ENCODE results near the gene PMVK.

Gene PMVK

GRCh38 chr1:154967331-154967950 is 30.9 kb upstream of the PMVK start:
- DNase-seq (ENCODE audit: low read depth in 3 of 3) = no peak

- no peak for DNase-seq (ENCODE audit: low read depth in 3 of 3)
Measured at GRCh38 chr1:154966111-154966510, 29.6 kb upstream of the PMVK start.

DNA sequence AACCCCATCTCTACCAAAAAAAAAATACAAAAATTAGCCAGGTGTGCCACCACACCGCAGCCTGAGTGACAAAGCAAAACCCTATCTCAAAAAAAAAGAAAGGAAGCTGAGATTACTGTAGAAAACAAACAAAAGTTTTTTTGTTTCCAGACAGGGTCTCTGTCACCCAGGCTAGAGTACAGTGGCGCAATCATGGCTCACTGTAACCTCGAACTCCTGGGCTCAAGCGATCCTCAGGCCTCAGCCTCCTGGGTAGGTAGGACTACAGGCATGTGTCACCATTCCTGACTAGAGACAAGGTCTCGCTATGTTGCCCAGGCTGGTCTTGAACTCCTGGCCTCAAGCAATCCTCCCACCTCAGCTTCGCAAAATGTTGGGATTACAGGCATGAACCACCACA is 27.8 kb upstream of the PMVK start:
- DNase-seq (ENCODE audit: low read depth in 3 of 3) = no peak

- DNase-seq (ENCODE audit: low read depth in 3 of 3) = no peak
Measured at GRCh38 chr1:154963643-154964042, 27.1 kb upstream of the PMVK start.

DNA sequence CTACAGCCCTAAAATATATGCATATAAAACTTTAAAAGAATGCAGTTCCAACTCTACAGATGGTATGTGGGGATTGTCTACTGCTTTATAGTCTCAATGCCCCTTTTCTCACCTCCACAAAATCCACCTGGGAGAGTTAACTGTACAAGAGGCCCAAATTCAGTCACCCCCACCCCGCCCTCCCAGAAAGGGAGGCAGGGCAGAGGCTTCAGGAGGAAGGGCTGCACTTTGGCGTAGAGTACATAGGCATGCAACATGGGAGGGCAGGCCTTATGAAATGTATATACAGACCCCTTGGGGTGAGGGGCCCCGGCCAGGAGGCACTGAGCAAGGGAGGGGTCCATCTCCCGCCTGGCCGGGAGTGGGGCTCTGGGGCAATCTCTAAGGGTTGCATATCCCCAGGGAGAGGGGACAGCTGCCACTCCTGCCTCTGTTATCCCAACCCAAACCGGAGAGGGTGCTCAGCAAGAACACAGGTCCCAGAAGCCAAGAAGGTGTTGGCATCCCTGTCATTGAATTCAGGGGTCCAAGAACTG is 26.3 kb upstream of the PMVK start:
- no peak for DNase-seq (ENCODE audit: low read depth in 3 of 3)

DNA sequence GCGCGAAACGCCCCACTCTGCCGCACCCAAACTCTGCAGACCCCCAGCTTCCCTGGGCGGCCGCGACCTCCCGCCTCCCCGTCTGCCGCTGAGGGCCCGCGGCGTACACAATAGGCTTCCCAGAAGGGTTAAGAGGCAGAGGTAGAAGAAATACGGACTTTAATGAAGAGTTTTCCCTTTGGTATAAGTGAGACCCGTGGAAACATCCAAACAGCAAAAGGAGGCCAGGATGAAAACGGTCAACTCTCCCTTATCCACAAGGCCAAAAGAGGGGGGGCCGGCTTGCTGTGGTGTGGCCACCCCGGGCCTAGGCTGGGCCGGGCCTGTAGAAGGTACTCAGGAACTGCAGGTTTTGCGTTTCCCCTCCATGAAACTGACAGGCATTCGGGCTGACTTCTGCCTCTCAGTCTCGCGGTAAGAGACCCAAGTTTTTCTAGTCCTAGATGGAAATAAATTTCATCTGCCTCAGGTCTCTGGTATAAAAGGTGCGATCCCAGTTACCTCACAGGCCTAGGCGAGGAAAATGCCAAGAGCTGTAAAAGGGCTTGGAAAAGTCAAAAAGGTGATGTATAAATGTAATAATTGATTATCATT is 25.7 kb upstream of the PMVK start:
- DNase-seq (ENCODE audit: low read depth in 3 of 3) = no peak

DNA sequence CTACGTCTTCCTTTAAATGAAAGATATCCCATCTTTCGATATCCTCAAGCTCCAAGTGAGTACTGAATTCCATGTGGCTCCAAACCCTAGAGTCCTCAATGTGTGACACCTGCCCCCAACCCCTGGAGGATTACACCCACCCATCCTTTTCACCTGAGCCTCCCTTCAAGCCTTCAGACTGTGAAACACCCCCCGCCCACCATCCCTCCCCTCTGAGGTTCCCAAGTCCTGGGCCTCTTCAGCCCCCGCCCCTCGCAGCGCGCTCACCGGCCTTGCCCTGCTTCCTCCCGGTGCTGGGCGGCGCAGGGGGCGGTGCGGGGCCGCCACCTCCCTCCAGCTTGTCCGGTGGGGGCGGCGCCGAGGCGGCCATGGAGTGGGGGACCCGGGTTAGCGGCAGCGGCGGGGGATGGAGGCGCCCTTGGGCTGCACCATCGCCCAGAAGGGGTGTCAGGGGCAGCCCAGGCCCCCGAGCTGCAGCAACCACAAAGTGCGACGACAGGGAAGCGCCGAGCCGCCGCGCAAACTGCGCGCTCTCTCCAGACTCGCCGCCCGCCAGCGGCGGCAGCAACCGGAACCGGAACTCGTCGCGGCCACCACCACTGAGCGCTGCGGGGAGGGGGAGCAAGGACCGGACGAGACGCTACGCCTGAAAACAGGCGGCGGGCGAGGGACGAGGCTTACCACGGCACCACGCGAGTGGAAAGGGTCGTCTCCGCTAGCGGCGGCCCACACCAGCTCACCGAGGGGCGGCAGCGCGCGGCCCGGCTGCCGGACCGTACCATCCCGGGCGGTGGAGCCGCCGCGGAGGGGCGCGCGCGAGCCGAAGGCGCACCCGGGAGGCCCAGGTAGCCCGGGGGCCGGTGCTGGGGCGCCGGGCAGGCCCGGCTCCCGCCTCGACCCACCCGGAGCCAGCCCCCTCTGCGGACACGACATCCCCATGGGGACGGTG is 25.0 kb upstream of the PMVK start, which contains the start of gene PYGO2:
TSS of gene PYGO2 (minus strand) at position 576 of the 949 bp plus-strand sequence. CDS start at position 370, 206 bp downstream.
- peak; percentile 64 to 85 (median 74) for DNase-seq (ENCODE audit: low read depth in 3 of 3)

GRCh38 chr1:154960446-154961136 is 24.1 kb upstream of the PMVK start:
- no peak for DNase-seq (ENCODE audit: low read depth in 3 of 3)

- DNase-seq (ENCODE audit: low read depth in 3 of 3) = no peak
Measured at GRCh38 chr1:154959426-154959780, 22.9 kb upstream of the PMVK start.

DNA sequence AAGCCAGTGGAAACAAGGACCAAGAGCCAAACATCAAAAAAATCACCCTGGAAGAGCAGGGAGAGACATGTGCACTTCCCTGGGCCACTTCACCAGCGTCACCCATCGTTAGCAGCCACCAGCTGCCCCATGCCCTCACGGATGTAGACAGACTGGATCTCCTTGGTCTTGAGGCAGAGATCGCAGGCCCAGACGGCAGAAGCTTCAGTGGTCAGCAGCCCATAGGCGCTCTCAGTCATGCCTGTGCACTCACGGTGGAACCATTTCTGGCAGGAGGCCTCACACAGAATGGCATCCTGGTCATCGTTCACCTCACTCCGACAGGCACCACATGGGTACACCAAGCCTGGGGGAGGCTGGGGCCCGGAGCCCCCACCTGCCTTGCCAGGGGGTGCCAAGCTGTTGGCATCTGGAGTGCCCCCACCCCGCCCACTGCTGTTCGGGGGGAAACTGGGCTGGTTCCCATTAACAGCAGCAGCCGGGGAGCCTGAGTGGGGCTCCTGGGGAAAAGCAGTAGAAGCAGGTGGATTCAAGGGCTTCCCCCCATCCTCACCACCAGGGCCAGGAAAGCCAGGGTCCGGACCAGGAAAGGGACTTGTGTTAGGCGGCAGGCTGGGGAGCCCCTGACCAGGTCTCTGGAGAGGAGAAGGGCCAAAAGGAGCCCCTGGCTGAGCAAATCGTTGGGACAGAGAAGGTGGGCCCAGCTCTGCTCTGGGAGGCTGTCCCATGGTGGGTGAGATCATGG is 22.3 kb upstream of the PMVK start:
- DNase-seq (ENCODE audit: low read depth in 3 of 3) = no peak

- DNase-seq (ENCODE audit: low read depth in 3 of 3) = no peak
Measured at GRCh38 chr1:154958036-154958435, 21.5 kb upstream of the PMVK start.

DNA sequence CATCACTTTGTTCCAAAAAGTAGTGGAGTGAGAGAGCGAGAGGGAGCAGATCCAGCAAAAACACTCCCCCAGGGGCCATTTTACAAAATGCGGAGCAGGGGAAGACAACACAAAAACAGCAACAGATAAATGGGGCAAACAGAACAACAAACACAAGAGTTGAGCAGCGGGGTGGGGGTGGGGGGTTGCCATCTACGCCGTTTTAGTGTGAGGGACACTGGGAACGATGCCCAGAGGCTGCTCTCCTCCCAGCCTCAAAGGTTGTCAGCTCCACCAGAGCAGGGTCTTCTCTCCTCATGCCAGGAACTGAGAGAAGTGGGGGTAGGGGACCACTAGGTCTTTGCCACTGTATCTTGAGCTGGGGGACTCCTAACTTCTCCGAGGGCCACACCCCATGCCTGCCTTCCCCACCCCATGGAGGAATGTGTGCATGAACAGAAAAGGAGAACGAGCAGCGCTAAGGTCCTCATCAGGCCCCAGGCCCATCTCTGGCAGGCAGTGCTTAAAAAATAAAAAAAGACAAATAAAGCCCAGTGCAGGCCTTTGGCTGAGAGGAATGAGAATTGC is 20.7 kb upstream of the PMVK start:
- no peak for DNase-seq (ENCODE audit: low read depth in 3 of 3)

GRCh38 chr1:154956544-154956941 is 20.0 kb upstream of the PMVK start:
- DNase-seq (ENCODE audit: low read depth in 3 of 3) = no peak

GRCh38 chr1:154955718-154956543 is 19.4 kb upstream of the PMVK start, which contains the start of gene PBXIP1:
Gene PBXIP1 (minus strand): TSS chr1:154956099. CDS start chr1:154953721, 2,378 bp downstream.
- peak; percentile 57 to 67 (median 64) for DNase-seq (ENCODE audit: low read depth in 3 of 3)

GRCh38 chr1:154955039-154955717 is 18.7 kb upstream of the PMVK start:
- peak; percentile 46 to 78 (median 73) for DNase-seq (ENCODE audit: low read depth in 3 of 3)

DNA sequence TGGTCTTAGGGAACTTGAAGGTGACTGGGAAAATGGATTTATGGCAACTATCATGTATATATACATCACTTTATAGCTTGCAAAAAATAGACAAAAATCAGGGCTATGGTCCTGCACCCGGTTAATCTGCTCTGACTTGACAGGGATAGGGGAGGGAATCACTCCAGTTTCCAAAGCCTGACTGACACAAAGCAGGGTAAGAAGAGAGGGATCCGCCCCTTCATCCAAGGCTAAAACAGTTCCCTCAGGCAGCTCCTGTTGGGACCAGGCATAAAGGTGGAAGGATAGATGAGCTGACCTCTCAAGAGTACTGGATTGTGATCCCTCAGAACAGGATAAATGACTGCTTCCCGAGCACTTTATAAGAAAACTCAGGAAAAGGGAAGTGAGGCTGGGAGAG is 18.0 kb upstream of the PMVK start:
- no peak for DNase-seq (ENCODE audit: low read depth in 3 of 3)

GRCh38 chr1:154953611-154954038 is 17.1 kb upstream of the PMVK start:
- DNase-seq (ENCODE audit: low read depth in 3 of 3) = no peak

GRCh38 chr1:154952664-154953063 is 16.1 kb upstream of the PMVK start:
- DNase-seq (ENCODE audit: low read depth in 3 of 3) = no peak
